Measurements from ENCODE around the gene HIGD2A.
"Not testable (repeated sequence)": the region's sequence is repeated elsewhere in the genome, so short reads cannot be mapped to it uniquely, and the experiment has no call there.

HIGD2A gene

DNA sequence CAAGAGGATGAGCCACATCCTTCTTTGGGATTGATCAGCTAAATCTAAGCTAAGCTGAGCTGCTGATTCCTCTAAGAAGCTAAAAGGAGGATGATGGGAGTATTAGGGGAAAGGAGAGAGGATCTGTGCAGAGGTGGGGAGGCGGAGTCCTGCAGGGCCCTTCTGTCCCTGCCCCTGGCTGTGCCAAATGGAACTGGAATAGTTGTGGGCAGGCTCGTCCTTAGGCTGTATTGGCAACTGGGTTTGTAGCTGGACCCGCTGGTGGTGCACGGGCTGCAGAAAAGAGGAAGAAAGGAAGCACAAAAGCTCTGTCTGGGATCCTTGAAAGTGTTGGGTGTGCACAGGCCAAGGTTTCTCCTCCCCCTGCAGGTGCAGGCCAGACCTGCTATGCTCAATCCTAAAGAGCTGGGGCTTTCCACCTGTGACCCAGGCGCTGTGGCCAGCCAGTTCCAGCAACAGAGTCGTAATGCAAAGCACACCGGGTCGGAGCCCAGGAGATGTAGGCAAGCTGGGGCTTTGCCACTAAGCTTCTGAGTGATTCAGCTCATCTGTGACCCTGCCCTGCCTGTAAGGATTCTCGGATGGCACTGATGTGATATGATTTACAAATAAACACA is 18.0 kb downstream of the HIGD2A start:
- TF ChIP-seq, protein P1, sequence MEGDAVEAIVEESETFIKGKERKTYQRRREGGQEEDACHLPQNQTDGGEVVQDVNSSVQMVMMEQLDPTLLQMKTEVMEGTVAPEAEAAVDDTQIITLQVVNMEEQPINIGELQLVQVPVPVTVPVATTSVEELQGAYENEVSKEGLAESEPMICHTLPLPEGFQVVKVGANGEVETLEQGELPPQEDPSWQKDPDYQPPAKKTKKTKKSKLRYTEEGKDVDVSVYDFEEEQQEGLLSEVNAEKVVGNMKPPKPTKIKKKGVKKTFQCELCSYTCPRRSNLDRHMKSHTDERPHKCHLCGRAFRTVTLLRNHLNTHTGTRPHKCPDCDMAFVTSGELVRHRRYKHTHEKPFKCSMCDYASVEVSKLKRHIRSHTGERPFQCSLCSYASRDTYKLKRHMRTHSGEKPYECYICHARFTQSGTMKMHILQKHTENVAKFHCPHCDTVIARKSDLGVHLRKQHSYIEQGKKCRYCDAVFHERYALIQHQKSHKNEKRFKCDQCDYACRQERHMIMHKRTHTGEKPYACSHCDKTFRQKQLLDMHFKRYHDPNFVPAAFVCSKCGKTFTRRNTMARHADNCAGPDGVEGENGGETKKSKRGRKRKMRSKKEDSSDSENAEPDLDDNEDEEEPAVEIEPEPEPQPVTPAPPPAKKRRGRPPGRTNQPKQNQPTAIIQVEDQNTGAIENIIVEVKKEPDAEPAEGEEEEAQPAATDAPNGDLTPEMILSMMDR (IDR thresholded peaks at IDR 0.05; ENCODE audit: borderline replicate concordance, insufficient read depth, low read depth, low read length), result no peak
- H3K4me3 ChIP-seq (ENCODE audit: low read depth, low read length), result no peak overlapping the region

DNA sequence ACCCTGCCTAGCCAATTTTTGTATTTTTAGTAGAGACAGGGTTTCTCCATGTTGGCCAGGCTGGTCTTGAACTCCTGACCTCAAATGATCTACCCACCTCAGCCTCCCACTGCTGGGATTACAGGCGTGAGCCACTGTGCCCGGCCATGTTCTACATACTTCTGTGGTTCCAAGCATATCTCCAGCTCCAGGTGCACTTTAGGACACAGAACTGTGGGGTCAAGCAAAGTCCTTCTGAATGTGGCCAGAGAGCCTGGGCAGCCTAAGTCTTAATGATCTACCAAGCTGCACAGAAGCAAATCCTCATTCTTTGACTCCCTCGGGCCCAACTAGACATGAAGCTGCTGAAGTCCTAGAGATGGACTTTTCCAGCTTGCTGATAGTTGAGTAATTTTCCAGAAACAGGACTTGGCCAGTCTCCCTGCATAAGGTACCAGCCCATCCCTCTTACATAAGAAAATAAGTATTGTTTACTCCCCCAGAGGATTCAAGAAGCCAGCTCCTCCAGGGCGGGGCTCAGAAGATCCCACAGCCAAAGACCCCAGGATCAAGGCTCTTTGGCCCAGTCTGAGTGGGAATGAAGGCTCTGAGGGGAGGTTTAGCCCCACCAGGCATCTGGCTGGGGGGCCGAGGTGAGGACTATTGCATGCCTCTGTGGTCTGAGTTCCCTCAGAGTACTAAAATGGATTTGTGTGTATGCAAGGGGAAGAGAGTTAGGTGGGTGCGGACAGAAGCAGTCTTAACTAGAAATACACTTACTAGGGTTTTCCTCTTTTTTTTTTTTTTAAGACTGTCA is 19.1 kb downstream of the HIGD2A start:
- TF ChIP-seq, protein P1 (IDR thresholded peaks at IDR 0.05; ENCODE audit: borderline replicate concordance, insufficient read depth, low read depth, low read length), result no peak

DNA sequence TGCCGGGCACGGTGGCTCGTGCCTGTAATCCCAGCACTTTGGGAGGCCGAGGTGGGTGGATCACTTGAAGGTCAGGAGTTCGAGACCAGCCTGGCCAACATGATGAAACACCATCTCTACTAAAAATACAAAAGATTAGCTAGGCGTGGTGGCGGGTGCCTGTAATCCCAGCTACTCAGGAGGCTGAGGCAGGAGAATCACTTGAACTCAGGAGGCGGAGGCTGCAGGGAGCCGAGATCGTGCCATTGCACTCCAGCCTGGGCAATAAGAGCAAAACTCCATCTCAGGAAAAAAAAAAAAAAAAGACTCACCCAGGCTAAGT is 19.7 kb downstream of the HIGD2A start:
- H3K4me3 ChIP-seq (ENCODE audit: low read depth, low read length), result not testable (repeated sequence)

More for the DNA sequence above, 19.1 kb downstream of the HIGD2A start:
- no peak overlapping the region for H3K4me3 ChIP-seq (ENCODE audit: low read depth, low read length)

- TF ChIP-seq, protein P1 (IDR thresholded peaks at IDR 0.05; ENCODE audit: borderline replicate concordance, insufficient read depth, low read depth, low read length), result no peak
- H3K4me3 ChIP-seq (ENCODE audit: low read depth, low read length), result no peak overlapping the region
These were observed 20.0 kb downstream of the HIGD2A start for GRCh38 chr5:176408590-176408989.

GRCh38 chr5:176409765-176410164 is 21.2 kb downstream of the HIGD2A start:
- TF ChIP-seq, protein P1 (IDR thresholded peaks at IDR 0.05; ENCODE audit: borderline replicate concordance, insufficient read depth, low read depth, low read length), result no peak
- no peak overlapping the region for H3K4me3 ChIP-seq (ENCODE audit: low read depth, low read length)

- TF ChIP-seq, protein P1 (IDR thresholded peaks at IDR 0.05; ENCODE audit: borderline replicate concordance, insufficient read depth, low read depth, low read length), result no peak
- H3K4me3 ChIP-seq (ENCODE audit: low read depth, low read length), result no peak overlapping the region
These were observed 22.1 kb downstream of the HIGD2A start for GRCh38 chr5:176410486-176411180.

DNA sequence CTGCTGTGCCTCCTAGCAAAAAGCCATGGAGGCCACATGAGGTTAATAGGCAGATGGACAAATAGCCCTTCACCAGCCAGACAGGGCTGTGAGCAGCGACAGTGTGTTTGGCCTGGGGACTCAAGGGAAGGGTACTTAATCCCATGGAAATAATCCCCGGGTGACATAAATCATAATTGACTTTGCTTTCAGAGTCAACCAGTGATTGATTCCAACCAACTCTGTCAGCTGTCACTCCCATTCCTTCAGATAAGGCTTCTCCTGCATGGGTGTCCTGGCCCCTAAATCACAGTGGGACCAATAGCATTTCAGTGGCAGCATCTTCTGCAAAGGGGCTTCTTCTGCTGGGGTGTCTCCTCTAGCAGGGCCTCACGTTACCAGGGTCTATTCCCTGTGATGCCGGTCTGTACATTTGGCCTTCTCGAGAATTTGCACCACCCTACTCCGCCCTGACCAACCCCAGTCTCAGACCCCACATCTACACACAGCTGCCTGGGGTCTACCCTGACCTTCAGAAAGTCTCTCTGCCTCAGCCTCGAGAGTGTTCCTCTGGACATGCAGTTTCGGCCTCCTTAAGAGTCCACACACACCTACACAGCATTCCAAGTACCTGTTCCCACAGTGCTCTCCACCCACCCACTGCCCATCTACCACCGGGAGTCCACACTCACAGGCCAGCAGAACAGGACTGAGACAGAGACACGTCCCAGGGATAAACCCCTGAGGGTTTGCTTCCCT is 24.1 kb downstream of the HIGD2A start:
- H3K4me3 ChIP-seq (ENCODE audit: low read depth, low read length), result no peak overlapping the region
- TF ChIP-seq, protein P1 (IDR thresholded peaks at IDR 0.05; ENCODE audit: borderline replicate concordance, insufficient read depth, low read depth, low read length), result no peak
